Medulla oblongata (tissue), 1 donor: ENCODE measurements around the gene PPP1R27.

Source experiments
- DNase-seq: peaks from one replicate; pipeline ENCODE4 v3.0.0-alpha.2; 2015; ENCODE audit errors: extremely low spot score

Gene PPP1R27, protein sequence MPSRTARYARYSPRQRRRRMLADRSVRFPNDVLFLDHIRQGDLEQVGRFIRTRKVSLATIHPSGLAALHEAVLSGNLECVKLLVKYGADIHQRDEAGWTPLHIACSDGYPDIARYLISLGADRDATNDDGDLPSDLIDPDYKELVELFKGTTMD

DNA sequence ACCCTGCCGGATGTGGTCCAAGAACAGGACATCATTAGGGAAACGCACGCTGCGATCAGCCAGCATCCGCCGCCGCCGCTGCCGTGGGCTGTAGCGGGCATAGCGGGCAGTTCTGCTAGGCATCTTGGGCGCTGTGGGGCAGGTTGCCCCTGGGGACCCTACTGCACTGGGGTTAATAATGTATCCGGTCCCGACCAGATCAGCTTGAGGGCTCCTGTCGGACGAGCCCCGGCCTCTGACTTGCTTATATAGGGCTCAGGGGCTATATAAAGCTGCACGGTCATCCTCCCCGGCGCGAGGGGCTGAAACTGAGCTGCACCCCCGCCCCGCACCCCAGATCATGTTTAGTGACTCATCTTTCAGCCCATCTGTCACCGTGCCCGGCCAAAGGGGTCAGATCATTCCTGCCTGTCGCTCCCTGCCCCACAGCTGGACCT lies at the start of gene PPP1R27:
PPP1R27 (minus strand) TSS at position 220 of the 437 bp plus-strand sequence; CDS start at position 123, 97 bp downstream.
- no peak for DNase-seq

GRCh38 chr17:81884520-81884919 lies 49.7 kb upstream of the PPP1R27 start:
- DNase-seq: no peak

- DNase-seq: no peak
Observed at GRCh38 chr17:81879121-81879520, 44.3 kb upstream of the PPP1R27 start.

DNA sequence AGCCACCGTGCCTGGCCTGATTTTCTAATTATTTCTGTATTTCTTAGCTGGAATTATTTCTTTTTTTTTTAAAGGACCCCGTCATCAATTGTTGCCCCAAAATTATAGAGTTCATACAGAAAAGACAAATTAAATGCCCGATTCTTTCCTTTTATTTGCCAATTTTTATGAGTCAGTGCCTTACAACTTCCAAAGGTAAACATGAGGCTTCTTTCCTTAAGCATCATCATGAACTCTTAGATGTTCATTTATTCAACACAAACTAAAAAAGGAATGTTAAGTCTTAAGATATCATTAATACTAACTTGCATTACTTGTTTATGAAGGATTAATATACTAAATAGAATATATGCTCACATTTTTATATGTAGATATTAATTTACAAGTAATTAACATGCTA lies 43.4 kb upstream of the PPP1R27 start:
- DNase-seq: no peak

- no peak for DNase-seq
Observed at GRCh38 chr17:81877569-81877968, 42.7 kb upstream of the PPP1R27 start.

DNA sequence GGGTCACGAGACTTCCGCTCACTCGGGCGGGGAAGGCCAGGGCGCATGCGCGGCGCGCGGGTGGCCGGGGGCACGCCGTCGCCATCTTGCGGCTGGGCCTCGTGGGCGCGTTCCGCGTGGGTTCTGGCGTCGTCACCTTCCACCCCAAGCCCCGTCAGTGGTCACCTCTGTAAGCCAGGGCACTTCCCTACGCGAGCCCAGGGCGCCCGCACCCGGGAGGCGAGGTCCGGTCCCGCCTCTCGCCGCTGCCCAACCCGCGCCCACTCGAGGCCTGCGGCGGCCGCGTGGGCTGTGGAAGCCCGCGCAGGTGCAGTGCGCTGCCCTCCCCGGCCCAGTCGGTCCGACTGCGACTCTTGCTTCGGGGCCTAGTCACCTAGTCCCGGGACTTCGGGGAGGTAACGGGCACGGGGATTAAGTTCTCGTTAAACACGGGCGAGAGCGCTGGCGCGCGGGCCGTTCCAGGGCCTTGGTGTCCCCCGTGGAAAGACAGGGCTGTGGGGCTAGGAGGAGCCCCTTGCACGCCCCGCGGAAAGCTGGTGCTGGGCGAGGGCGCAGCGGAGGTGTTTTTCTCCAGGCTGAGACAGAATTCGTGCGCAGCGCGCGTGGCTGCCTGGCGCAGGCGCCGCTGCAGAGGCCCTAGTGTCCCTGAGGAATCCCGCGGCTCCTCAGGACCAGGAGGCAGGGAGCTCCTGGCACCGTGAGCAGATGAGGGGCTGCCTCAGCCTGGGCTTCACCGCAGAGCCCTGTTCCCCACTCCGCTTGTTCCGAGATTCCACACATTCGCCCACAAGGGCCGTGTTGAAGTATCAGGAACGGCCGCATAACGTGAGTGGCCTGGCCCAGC lies 36.8 kb upstream of the PPP1R27 start:
- peak; percentile 90 for DNase-seq

DNA sequence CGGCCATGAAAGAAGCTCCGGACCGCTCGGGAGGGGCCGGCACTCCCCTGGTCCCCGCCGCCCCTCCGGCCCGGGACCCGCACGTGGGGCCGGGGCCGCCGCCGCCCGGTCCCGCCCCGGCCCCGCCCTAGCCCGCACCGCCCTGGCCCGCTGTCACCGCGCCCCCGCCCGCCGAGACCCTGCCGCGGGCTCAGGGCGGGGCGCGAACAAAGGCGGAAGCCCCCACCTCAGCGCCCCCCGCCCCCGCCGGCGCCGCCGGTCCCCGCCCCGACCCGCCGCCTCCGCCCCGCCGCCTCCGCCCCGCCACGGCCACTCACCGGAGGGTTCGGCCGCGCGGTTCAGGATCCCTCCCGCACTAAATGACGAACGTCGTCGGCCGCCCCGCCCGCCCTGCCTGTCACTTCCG lies 36.1 kb upstream of the PPP1R27 start, which contains the start of gene ARHGDIA:
ARHGDIA (minus strand) TSS at position 357 of the 406 bp plus-strand sequence. CDS start 1,407 bp downstream, outside the sequence.
- no peak for DNase-seq

GRCh38 chr17:81870131-81870980 lies 35.5 kb upstream of the PPP1R27 start:
- DNase-seq: no peak

- DNase-seq: no peak
Observed at GRCh38 chr17:81869221-81870130, 34.6 kb upstream of the PPP1R27 start.

DNA sequence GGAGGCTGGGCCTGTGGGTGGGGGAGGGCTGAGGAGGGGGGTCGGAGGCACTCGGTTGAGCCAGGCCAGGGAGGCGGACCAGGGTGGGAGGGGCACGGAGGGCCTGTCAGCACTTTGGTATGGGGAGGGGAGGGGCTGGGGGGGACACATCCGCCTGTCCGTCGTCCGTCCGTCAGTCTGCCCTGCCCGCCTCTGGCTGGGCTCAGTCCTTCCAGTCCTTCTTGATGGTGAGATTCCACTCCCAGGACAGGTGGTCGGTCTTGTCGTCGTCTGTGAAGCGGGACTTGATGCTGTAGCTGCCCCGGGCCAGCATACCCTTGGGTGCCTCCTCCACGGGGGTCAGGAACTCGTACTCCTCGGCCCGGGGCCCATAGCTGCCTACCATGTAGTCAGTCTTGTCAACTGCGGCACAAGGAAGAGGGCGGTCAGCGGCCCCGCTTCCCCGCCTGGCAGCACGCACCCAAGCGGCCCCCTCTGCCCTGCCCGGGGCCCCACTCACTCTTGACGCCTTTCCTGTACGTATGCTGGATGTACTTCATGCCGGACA lies 33.9 kb upstream of the PPP1R27 start:
- no peak for DNase-seq

- DNase-seq: no peak
Observed at GRCh38 chr17:81867991-81868673, 33.3 kb upstream of the PPP1R27 start.

GRCh38 chr17:81867170-81867990 lies 32.5 kb upstream of the PPP1R27 start:
- DNase-seq: peak; percentile 8

DNA sequence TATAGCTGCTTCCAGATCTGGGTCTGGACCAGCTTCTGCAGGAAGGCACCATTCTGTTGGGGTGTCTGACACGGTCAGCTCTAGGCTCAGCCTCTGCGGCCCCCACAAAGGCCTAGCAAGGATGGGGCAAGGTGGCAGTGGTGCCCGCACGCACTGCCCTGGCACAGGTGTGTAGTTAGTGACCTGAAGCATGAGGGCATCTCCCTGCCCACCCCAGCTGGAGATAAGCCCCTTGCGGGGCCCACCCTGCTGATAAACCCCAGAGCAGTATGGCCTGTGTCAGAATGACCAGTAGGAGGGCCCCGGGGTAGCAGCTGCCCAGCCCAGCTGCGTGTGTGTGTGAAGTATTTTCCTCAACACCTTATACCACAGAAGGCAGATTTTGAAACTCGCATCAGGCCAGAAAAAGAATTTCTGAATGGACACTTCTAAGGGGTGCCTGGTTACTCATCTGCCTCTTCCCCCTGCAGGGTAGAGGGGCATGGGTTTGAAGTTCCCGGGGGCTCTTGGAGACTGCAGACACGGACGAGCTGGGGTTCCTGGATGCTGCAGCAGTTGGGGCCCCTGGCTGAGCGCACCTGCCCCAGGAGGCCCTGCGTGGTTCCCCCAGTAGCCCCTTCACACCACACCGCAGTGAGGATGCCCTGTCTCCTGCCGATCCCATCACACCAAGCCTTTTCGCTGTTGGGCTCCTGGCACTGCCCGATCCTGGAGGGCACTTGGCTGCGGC lies 31.8 kb upstream of the PPP1R27 start:
- DNase-seq: no peak

- DNase-seq: no peak
Observed at GRCh38 chr17:81865733-81866439, 31.0 kb upstream of the PPP1R27 start.

DNA sequence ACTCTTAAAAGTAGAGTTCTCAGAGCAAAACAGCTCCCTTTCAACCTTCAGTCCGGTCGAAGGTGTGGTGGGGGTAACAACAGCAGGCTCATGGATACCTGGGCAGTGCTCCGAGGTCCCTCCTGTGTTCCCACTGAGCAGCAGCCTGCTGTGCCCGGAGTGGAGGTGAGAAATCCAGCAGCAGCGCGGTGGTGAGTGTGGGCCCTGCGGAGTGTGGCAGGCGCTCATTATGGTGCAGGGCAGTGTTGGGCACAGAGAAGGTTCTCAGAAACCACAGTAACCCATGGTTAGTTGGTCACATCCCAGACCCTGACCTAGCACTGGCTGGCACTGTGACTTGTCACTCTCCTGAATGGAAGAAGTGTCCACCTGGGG lies 30.5 kb upstream of the PPP1R27 start:
- no peak for DNase-seq

DNA sequence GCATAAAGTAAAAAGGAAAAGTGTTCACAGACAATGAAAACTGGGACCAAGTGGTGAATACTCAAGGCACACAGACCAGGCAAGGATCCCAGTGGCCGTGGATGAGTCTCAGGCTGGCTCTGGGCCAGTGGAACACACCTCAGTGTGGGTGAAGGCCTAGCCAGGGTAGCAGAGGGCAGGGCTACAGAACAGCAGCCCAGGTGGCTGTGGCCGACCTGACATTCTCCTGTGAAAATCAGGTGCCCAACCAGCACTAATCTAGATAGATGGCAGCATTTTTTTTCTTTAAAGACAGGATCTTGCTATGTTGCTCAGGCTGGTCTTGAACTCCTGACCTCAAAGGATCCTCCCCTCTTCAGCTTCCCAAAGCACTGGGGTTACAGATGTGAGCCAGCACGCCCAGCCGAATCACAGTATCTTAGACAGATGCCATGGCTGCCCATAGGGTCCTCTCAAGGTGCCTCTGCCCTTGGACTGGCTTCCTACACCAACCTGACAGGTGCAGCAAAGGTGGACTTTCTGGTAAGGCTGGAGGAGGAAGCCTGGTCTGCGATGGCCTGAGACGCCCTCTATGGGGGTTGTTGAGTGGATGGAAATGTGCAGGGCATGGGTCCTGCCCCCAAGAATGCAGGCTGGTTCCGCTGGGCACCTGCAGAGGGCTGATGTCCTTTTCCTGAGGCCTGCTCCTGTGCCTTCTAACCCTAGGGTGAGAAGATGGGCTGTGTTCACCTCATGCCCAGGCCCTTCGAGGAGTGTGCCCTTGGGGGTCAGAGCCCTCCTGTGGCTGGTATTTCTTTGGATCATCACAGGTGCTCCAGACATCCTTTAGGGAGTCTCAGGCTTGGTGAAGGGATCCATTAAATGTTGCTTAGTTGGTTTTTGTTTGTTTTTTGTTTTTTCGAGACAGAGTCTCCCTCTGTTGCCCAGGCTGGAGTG lies 29.3 kb upstream of the PPP1R27 start:
- DNase-seq: no peak

GRCh38 chr17:81863123-81863675 lies 28.3 kb upstream of the PPP1R27 start:
- no peak for DNase-seq
